GM23338 (cell line): ENCODE data around the gene COA4. TPM values are rescaled to one million over a fixed set of nuclear protein-coding genes. Genes with fewer than 3 reads are reported as not detected.

Experiments
- ATAC-seq: fragments of 200-7000 bp; cut with Tn5 transposase; 3 replicates; pipeline ENCODE4 v1.9.1; 2020
- DNase-seq: peaks from one replicate; pipeline ENCODE4 v3.0.0-alpha.2; 2015; ENCODE audit warnings: low spot score
- H2AFZ ChIP-seq: fragments of 200-600 bp; sonication (generic); 2 replicates; pipeline ENCODE4 v1.8.0; 2016; ENCODE audit warnings: antibody characterized with exemption, mild to moderate bottlenecking, moderate library complexity
- H3F3A ChIP-seq: fragments of 200-600 bp; sonication (generic); replicated peaks from 2 replicates; pipeline ENCODE4 v1.8.0; 2017; ENCODE audit warnings: antibody characterized with exemption, mixed run types, low read depth
- H3K27ac ChIP-seq: fragments of 200-600 bp; sonication (generic); 2 replicates; pipeline ENCODE4 v1.6.1; 2016; ENCODE audit warnings: low read depth
- H3K27me3 ChIP-seq: fragments of 200-600 bp; sonication (generic); 2 replicates; pipeline ENCODE4 v1.8.0; 2016; ENCODE audit warnings: mild to moderate bottlenecking, mixed run types, moderate library complexity; ENCODE audit not compliant: insufficient read depth
- H3K36me3 ChIP-seq: fragments of 200-600 bp; sonication (generic); 2 replicates; pipeline ENCODE4 v1.8.0; 2016; ENCODE audit warnings: mild to moderate bottlenecking; ENCODE audit not compliant: insufficient read depth
- H3K4me1 ChIP-seq: fragments of 200-600 bp; sonication (generic); 2 replicates; pipeline ENCODE4 v1.8.0; 2016; ENCODE audit warnings: mild to moderate bottlenecking, moderate library complexity; ENCODE audit not compliant: insufficient read depth
- H3K4me2 ChIP-seq: fragments of 200-600 bp; sonication (generic); 2 replicates; pipeline ENCODE4 v1.7.1; 2017; ENCODE audit warnings: mixed run types
- H3K4me3 ChIP-seq: fragments of 200-600 bp; sonication (generic); 2 replicates; pipeline ENCODE4 v1.6.1; 2016; ENCODE audit warnings: mixed run types
- H3K79me2 ChIP-seq: fragments of 200-600 bp; sonication (generic); replicated peaks from 2 replicates; pipeline ENCODE4 v1.8.0; 2017; ENCODE audit warnings: mild to moderate bottlenecking; ENCODE audit not compliant: insufficient read depth
- H3K9me2 ChIP-seq: fragments of 200-600 bp; sonication (generic); 2 replicates; pipeline ENCODE4 v1.8.0; 2017; ENCODE audit not compliant: insufficient read depth
- H4K20me1 ChIP-seq: fragments of 200-600 bp; sonication (generic); replicated peaks from 2 replicates; pipeline ENCODE4 v1.8.0; 2017; ENCODE audit warnings: mild to moderate bottlenecking; ENCODE audit not compliant: insufficient read depth
- H3K27ac Mint-ChIP-seq: 2 replicates; pipeline ENCODE4 v1.8.0; 2020; ENCODE audit warnings: inconsistent platforms, mild to moderate bottlenecking, moderate library complexity, mixed read lengths
- H3K27me3 Mint-ChIP-seq: 3 replicates; pipeline ENCODE4 v1.8.0; 2022; ENCODE audit warnings: low read depth, mild to moderate bottlenecking, moderate library complexity, mixed read lengths, inconsistent platforms; ENCODE audit not compliant: insufficient read depth, poor library complexity
- H3K36me3 Mint-ChIP-seq: 3 replicates; pipeline ENCODE4 v1.8.0; 2021; ENCODE audit warnings: low read depth, mild to moderate bottlenecking, inconsistent platforms, moderate library complexity, mixed read lengths
- H3K4me1 Mint-ChIP-seq: 3 replicates; pipeline ENCODE4 v1.8.0; 2020; ENCODE audit warnings: mild to moderate bottlenecking, inconsistent platforms, mixed read lengths
- H3K4me3 Mint-ChIP-seq: 3 replicates; pipeline ENCODE4 v1.8.0; 2021; ENCODE audit warnings: moderate library complexity, mild to moderate bottlenecking, inconsistent platforms, mixed read lengths
- H3K9me3 Mint-ChIP-seq: 3 replicates; pipeline ENCODE4 v1.8.0; 2020; ENCODE audit warnings: moderate library complexity, mild to moderate bottlenecking, inconsistent platforms, mixed read lengths
- CREB1 ChIP-seq: fragments of 250-450 bp; sonication (Bioruptor Pico); IDR thresholded peaks from 2 replicates; pipeline ENCODE4 v1.5.0; 2020; ENCODE audit warnings: low read depth, mild to moderate bottlenecking, moderate library complexity
- ETS1 ChIP-seq: IDR thresholded peaks from 2 replicates; pipeline ENCODE4 v1.6.1; 2016; ENCODE audit warnings: antibody characterized with exemption
- EZH2 ChIP-seq: fragments of 200-600 bp; sonication (generic); IDR thresholded peaks from one replicate; pipeline ENCODE4 v1.8.0; 2017; ENCODE audit warnings: antibody characterized with exemption, mild to moderate bottlenecking, low read depth; ENCODE audit not compliant: unreplicated experiment
- EZH2phosphoT487 ChIP-seq: fragments of 200-600 bp; sonication (generic); IDR thresholded peaks from one replicate; pipeline ENCODE4 v1.8.1; 2018; ENCODE audit warnings: antibody characterized with exemption; ENCODE audit not compliant: unreplicated experiment
- JUNB ChIP-seq: IDR thresholded peaks from one replicate; pipeline ENCODE4 v1.6.1; 2016; ENCODE audit warnings: antibody characterized with exemption; ENCODE audit not compliant: unreplicated experiment
- NANOG ChIP-seq: IDR thresholded peaks from 2 replicates; pipeline ENCODE4 v1.6.1; 2016; ENCODE audit warnings: antibody characterized with exemption, borderline replicate concordance
- POLR2AphosphoS5 ChIP-seq: IDR thresholded peaks from 2 replicates; pipeline ENCODE4 v1.6.1; 2016; ENCODE audit warnings: antibody characterized with exemption, low read depth
- REST ChIP-seq: IDR thresholded peaks from one replicate; pipeline ENCODE4 v1.6.1; 2018; ENCODE audit warnings: antibody characterized with exemption; ENCODE audit not compliant: unreplicated experiment
- ZNF114 ChIP-seq: fragments of 250-450 bp; sonication (Bioruptor Pico); IDR thresholded peaks from 2 replicates; pipeline ENCODE4 v1.5.0; 2020; ENCODE audit warnings: mild to moderate bottlenecking, moderate library complexity
- ZNF462 ChIP-seq: fragments of 250-450 bp; sonication (Bioruptor Pico); IDR thresholded peaks from 2 replicates; pipeline ENCODE4 v1.5.0; 2020; ENCODE audit warnings: mild to moderate bottlenecking, moderate library complexity
- polyA plus RNA-seq: library from polyadenylated mRNA; unstranded; fragments of >200 nt; fragmentation: Nextera tagmentation; extraction: Ambion mirVana; gene quantifications from 2 replicates; pipeline ENCODE4 v1.2.1, GENCODE V29; 2016
- total RNA-seq: library from RNA; depleted of rRNA; stranded (reverse); fragments of >200 nt; shearing (Covaris generic); gene quantifications from 2 replicates; pipeline ENCODE4 v1.2.3, GENCODE V29; 2014
- TF ChIP-seq, protein P1 (sequence below), 2 experiments: fragments of 200-600 bp in 1 of 2; sonication (generic) in 1 of 2; conservative IDR thresholded peaks; 2 replicates each; pipeline versions ENCODE4 v1.5.1 to v1.6.1; 2016 to 2017; ENCODE audit warnings: antibody characterized with exemption in 2 of 2, low read depth in 2 of 2, mild to moderate bottlenecking in 2 of 2, moderate library complexity in 1 of 2

Gene COA4
- total and polyA plus RNA-seq, 2 experiments from 2014 or later = 168 to 174 TPM

DNA sequence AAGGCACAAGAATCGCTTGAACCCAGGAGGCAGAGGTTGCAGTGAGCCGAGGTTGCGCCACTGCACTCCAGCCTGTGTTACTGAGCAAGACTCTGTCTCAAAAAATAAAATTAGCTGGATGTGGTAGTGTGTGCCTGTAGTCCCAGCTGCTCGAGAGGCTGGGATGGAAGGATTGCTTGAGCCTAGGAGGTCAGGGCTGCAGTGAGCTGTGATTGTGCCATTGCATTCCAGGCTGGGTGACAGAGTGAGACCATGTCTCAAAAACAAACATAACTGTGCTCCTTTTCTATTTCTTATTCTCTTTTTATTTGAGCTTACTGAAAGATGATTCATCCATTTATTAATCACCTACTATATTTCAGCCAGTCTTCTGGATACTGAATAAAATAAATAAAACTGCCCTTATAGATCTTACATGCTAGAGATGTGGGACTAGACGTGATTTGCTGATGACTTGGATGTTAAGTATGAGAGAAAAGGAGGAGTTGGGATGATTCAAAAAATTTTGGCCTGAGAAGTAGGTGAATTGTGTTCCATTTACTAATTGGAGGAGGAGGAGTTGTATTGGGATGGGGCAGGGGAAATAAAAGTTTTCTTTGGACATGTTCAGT lies 18.2 kb upstream of the COA4 start:
- TF ChIP-seq EZH2 (no peak), NANOG (no peak), REST (no peak), JUNB (no peak), ETS1 (no peak), ZNF462 (no peak), CREB1 (CRISPR knock-in tag) (no peak), POLR2AphosphoS5 (no peak), ZNF114 (no peak), EZH2phosphoT487 (no peak)
- TF ChIP-seq, protein P1, sequence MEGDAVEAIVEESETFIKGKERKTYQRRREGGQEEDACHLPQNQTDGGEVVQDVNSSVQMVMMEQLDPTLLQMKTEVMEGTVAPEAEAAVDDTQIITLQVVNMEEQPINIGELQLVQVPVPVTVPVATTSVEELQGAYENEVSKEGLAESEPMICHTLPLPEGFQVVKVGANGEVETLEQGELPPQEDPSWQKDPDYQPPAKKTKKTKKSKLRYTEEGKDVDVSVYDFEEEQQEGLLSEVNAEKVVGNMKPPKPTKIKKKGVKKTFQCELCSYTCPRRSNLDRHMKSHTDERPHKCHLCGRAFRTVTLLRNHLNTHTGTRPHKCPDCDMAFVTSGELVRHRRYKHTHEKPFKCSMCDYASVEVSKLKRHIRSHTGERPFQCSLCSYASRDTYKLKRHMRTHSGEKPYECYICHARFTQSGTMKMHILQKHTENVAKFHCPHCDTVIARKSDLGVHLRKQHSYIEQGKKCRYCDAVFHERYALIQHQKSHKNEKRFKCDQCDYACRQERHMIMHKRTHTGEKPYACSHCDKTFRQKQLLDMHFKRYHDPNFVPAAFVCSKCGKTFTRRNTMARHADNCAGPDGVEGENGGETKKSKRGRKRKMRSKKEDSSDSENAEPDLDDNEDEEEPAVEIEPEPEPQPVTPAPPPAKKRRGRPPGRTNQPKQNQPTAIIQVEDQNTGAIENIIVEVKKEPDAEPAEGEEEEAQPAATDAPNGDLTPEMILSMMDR (conservative IDR thresholded peaks at IDR 0.05; ENCODE audit: low read depth in 2 of 2) = no peak
- no peaks in the 10 kb centered on the region for H3K27me3 Mint-ChIP-seq
- no peak for ATAC-seq
- no peak overlapping the region for H3K27ac Mint-ChIP-seq
- H3K4me1 ChIP-seq = no peaks in the 10 kb centered on the region
- H3K9me2 ChIP-seq = no peaks in the 10 kb centered on the region; the same call in 1 of the 2 replicates
- no peaks in the 10 kb centered on the region for H3K79me2 ChIP-seq
- DNase-seq = no peak
- H3K4me2 ChIP-seq = no peak overlapping the region
- no peak overlapping the region for H3K4me3 ChIP-seq
- no peak overlapping the region for H3K4me3 Mint-ChIP-seq
- no peak overlapping the region for H2AFZ ChIP-seq
- H3K9me3 Mint-ChIP-seq = peaks cover 4% of the 10 kb centered on the region; the same call in 2 of the 3 replicates
- no peak overlapping the region for H3K27ac ChIP-seq
- no peaks in the 10 kb centered on the region for H3K4me1 Mint-ChIP-seq
- no peaks in the 10 kb centered on the region for H3K27me3 ChIP-seq
- H3K36me3 ChIP-seq = peaks cover 3% of the 10 kb centered on the region; the same call in 1 of the 2 replicates
- H3K36me3 Mint-ChIP-seq = peaks cover 33% of the 10 kb centered on the region
- no peaks in the 10 kb centered on the region for H3F3A ChIP-seq
- no peaks in the 10 kb centered on the region; the same call in 1 of the 2 replicates for H4K20me1 ChIP-seq
